HUES6 (cell line): ENCODE measurements around the gene C17orf75.

Experiments
- H3K27ac ChIP-seq: 2 replicates; pipeline ENCODE4 v1.7.0; 2013; ENCODE audit warnings: low read depth, mild to moderate bottlenecking, low read length, inconsistent platforms
- H3K27me3 ChIP-seq: 2 replicates; pipeline ENCODE4 v1.6.1; 2013; ENCODE audit warnings: low read length; ENCODE audit not compliant: control insufficient read depth, insufficient read depth
- H3K36me3 ChIP-seq: 2 replicates; pipeline ENCODE4 v1.6.1; 2013; ENCODE audit warnings: low read length; ENCODE audit not compliant: control insufficient read depth, insufficient read depth
- H3K4me1 ChIP-seq: 2 replicates; pipeline ENCODE4 v1.6.1; 2013; ENCODE audit warnings: low read length; ENCODE audit not compliant: control insufficient read depth, insufficient read depth
- H3K4me3 ChIP-seq: 2 replicates; pipeline ENCODE4 v1.5.1; 2013; ENCODE audit warnings: low read depth, low read length
- H3K9ac ChIP-seq: one replicate; pipeline ENCODE4 v1.6.1; 2013; ENCODE audit warnings: mild to moderate bottlenecking, low read length
- H3K9me3 ChIP-seq: 2 replicates; pipeline ENCODE4 v1.6.1; 2013; ENCODE audit warnings: low read depth, low read length; ENCODE audit not compliant: control insufficient read depth, insufficient read depth

Gene C17orf75

DNA sequence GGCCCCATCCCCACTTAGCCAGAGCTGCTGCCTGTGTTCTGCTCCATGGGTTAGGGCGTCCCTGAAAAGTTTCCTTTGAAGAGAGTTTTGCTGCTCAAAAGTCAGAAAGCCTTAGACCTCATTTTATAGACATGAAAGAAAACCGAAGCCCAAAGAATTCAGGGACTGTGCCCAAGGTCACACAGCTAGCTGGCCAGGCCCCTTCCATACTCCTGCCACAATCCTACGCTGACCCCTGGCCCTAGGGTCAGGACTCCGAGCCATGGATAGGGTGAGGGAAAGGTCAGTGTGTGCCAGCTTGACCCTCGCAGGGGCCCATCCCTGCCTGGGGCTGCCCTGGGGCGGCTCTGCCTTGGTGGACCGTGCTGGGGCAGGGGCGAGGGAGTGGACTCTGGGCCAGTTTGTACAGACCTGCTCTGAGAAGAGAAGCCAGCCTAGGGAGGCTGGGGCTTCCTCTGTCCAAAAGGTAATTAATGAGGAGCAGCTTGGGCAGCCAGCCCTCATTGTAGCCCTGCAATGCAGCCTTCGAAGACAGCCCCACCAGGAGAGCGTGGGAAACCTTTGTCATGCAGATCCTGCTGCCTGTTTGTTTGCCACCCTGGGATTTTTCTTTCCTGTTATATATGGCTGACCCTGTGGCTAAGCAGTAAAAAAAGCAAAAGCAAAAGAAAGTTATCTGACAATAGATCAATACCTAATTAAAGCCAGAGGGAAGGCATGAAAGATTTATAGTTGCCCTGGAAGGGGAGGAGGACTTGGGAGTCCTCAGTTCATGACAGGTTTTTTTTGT is 38.9 kb downstream of the C17orf75 start:
- H3K9ac ChIP-seq = peak overlapping the region; percentile 55
- no peaks in the 10 kb centered on the region for H3K36me3 ChIP-seq
- H3K27me3 ChIP-seq = no peaks in the 10 kb centered on the region
- peaks cover 37% of the 10 kb centered on the region for H3K4me1 ChIP-seq
- peak overlapping the region; percentile 34; the same call in 1 of the 2 replicates for H3K4me3 ChIP-seq
- H3K27ac ChIP-seq = peak overlapping the region; percentile 84
- H3K9me3 ChIP-seq = no peaks in the 10 kb centered on the region

DNA sequence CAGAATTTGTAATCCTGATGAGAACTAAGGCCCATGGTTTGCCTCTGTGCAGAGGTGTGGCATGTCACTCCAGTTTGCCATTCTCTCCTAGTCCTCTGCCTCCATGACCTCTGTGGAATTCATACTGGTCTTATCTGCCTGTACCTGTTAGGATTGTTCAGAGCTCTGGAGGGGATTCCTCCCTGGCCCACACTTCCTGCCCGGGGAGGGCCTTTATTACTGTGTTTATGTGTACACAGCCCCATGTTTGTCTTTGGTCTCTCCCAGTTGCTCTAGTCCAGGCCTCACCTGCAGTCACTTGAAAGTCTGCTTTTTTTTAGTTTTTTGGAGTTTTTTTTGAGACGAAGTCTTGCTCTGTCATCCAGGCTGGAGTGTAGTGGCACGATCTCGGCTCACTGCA is 39.9 kb downstream of the C17orf75 start:
- Histone ChIP-seq H3K36me3 (no peaks in the 10 kb centered on the region), H3K27me3 (no peaks in the 10 kb centered on the region), H3K27ac (no peak overlapping the region), H3K4me3 (no peak overlapping the region), H3K9me3 (no peaks in the 10 kb centered on the region), H3K9ac (no peak overlapping the region), H3K4me1 (peaks cover 34% of the 10 kb centered on the region)

DNA sequence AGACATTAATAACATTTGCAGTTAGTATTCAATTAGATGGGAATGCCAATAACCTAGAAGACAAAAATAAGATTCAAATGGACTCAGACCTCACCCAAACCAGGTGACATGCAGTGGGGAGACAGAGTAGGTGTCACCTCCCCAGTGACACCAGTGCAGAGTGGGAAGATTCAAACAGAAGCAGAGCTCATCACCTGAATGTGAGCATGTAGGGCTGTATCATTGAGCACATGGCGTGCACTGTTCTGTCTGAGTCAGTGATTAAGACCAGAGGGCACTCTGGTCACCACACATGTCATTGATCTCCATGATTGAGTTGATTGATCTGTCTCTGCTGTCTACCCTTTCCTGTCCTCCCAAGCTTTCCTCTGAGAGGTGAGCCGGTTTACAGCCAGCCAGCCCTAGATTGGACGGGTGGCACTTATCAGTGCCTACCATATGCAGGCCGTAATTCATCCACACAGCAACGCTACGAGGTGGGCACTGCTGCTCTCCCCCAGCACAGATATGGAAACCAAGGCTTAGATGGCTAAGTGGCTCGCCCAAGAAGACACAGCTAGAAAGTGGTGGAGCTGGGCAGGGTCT is 42.3 kb downstream of the C17orf75 start:
- peaks cover 31% of the 10 kb centered on the region for H3K4me1 ChIP-seq
- no peaks in the 10 kb centered on the region for H3K9me3 ChIP-seq
- H3K4me3 ChIP-seq = no peak overlapping the region
- no peak overlapping the region for H3K27ac ChIP-seq
- H3K27me3 ChIP-seq = no peaks in the 10 kb centered on the region
- H3K36me3 ChIP-seq = no peaks in the 10 kb centered on the region
- no peak overlapping the region for H3K9ac ChIP-seq

DNA sequence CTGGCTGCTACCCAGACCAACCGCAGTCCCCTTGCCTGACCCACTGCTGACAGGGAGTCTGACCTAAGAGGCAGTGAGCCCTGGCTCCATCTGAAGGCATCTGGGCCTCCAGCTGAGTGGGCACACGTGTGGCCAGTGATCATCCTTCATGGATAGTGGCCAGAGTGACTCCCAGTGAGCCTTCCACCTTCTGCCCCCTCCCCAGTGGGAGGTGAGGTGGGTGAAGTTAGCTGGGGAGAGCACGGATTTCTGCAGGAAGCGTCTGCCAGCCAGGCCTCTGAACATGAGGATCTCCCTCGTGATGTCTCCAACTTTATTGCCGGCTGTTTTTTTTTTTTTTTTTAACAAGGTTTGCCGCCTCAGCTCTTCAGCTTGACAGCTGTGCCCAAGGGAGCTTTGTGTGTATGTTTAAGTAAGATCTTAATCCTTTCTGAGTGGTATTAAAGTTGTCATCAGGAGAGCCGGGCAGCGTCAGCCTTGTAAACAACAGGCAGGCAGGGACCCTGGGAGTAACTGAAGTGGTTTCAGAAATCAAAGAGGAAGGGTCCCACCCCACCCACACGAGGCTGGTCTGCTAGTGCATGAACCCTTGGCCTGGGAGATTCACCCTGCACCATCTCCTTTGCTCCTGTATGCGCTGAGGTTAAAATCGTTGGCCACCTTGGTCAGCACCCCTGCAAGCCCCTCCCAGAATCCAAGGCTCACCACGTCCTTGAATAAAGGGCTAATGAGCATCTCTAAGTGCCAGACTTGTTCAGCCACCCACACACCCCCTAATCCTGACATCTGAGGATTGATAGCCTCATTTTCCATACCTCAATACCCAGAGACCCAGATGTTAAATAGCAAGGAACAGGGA is 43.0 kb downstream of the C17orf75 start:
- Histone ChIP-seq H3K4me1 (peaks cover 24% of the 10 kb centered on the region), H3K36me3 (no peaks in the 10 kb centered on the region), H3K9me3 (no peaks in the 10 kb centered on the region), H3K27ac (no peak overlapping the region), H3K9ac (no peak overlapping the region), H3K4me3 (no peak overlapping the region), H3K27me3 (no peaks in the 10 kb centered on the region)

DNA sequence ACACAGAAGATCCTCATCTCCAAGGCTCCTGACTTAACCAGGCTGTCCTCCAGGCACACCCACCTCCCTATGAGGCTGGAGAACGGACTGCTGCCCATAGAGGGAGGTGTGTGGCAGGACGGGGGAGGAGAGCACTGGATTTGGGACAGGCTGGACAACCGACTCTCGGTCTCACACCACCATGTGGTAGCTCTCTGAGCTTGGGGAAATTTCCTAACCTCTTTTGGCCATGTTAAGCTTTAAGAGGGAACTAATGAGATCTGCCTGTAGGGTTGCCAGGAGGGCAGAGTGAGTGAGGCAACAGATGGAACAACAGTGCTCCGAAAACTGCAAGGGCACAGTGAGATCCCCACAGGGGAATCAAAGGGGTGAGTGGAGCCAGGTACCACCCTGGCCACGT is 43.7 kb downstream of the C17orf75 start:
- peaks cover 18% of the 10 kb centered on the region for H3K4me1 ChIP-seq
- H3K27me3 ChIP-seq = no peaks in the 10 kb centered on the region
- H3K27ac ChIP-seq = no peak overlapping the region
- H3K4me3 ChIP-seq = no peak overlapping the region
- no peaks in the 10 kb centered on the region for H3K9me3 ChIP-seq
- no peak overlapping the region for H3K9ac ChIP-seq
- H3K36me3 ChIP-seq = no peaks in the 10 kb centered on the region

DNA sequence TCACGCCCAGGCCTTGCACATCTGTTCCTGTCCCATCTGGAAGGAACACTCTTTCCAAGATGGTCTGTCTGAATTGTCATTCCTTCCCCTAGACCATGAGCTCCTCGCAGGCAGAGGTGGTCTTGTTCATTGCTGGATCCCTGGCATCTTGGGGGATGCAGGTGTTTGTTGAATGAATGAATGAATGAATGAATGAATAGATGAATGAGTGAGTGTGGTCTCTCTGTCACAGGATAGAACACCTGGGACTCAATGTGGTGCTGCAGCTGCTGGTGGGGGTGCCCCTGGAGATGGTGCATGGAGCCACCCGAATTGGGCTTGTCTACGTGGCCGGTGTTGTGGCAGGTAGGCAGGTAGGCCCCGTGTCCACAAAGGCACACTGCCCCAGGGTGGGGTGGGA is 44.1 kb downstream of the C17orf75 start:
- no peak overlapping the region for H3K27ac ChIP-seq
- H3K9me3 ChIP-seq = no peaks in the 10 kb centered on the region
- H3K9ac ChIP-seq = no peak overlapping the region
- no peaks in the 10 kb centered on the region for H3K36me3 ChIP-seq
- no peak overlapping the region for H3K4me3 ChIP-seq
- H3K4me1 ChIP-seq = peaks cover 13% of the 10 kb centered on the region
- H3K27me3 ChIP-seq = no peaks in the 10 kb centered on the region

DNA sequence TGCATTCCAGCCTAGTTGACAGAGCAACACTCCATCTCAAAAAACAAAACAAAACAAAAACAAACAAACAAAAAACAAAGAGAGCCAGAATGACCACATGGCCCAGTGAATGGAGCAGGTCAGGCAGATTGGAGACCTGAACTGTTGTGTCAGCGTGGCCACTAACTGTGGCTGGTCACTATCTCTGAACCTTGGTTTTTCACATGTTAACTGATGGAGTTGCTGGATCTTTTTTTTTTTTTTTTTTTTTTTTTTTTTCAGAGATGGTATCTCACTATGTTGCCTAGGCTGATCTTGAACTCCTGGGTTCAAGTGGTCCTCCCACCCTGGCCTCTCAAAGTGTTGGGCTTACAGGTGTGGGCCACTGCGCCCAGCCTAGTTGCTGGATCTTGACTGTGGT is 44.5 kb downstream of the C17orf75 start:
- Histone ChIP-seq H3K4me1 (peaks cover 10% of the 10 kb centered on the region), H3K9me3 (no peaks in the 10 kb centered on the region), H3K36me3 (no peaks in the 10 kb centered on the region), H3K27ac (no peak overlapping the region), H3K9ac (no peak overlapping the region), H3K27me3 (no peaks in the 10 kb centered on the region), H3K4me3 (no peak overlapping the region)

DNA sequence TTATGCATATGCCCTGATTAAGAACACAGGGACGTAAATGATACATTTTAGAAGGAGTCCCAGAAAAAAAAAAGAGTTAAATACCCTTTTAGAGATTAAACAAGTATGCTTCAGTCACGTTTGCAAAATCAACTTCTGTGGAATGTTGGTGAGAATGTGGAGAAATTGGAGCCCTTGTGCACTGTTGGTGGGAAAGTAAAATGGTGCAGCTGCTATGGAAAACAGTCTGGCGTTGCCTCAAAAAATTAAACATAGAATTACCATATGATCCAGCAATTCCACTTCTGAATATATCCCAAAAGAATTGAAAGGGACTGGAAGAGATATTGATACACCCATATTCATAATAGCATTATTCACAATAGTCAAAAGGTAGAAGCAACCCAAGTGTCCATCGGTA is 49.9 kb downstream of the C17orf75 start:
- Histone ChIP-seq H3K4me3 (no peak overlapping the region), H3K36me3 (no peaks in the 10 kb centered on the region), H3K9ac (no peak overlapping the region), H3K27me3 (no peaks in the 10 kb centered on the region), H3K4me1 (peaks cover 41% of the 10 kb centered on the region), H3K27ac (no peak overlapping the region), H3K9me3 (no peaks in the 10 kb centered on the region)

DNA sequence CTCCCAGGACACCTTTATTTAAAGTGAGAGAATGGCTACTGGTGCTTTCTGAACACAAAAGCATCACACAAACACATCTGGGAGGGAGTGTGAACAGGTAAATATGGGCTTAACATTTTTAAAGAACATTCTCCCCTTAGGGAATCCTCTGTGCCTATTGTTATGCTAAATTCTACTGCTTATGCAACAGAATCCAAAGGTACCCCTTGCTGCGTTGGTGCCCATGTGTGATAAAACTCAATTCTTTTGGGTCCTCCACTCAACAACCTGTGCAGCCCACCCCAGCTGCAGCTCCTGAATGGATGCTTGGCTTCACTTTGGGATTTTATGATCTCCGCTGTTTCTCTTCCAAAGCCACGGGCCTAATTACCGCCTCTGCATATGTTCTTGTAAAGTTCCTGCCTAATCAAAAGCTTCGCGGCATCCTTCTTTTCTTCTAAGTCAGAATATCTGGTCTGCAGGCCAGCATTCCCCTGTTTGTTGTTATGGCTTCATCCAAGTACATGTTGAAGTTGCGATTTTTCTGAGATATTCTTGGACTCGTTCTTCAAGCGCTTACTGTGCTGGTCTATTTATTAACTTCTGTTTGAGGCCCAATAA is 52.4 kb downstream of the C17orf75 start:
- H3K36me3 ChIP-seq = no peaks in the 10 kb centered on the region
- 0 out of 2 replicates have a peak overlapping the region, but pooled peaks have one; percentile 1 for H3K4me3 ChIP-seq
- no peak overlapping the region for H3K9ac ChIP-seq
- H3K9me3 ChIP-seq = no peaks in the 10 kb centered on the region
- H3K4me1 ChIP-seq = peaks cover 45% of the 10 kb centered on the region
- H3K27me3 ChIP-seq = no peaks in the 10 kb centered on the region
- H3K27ac ChIP-seq = peak overlapping the region; percentile 27; the same call in 1 of the 2 replicates

DNA sequence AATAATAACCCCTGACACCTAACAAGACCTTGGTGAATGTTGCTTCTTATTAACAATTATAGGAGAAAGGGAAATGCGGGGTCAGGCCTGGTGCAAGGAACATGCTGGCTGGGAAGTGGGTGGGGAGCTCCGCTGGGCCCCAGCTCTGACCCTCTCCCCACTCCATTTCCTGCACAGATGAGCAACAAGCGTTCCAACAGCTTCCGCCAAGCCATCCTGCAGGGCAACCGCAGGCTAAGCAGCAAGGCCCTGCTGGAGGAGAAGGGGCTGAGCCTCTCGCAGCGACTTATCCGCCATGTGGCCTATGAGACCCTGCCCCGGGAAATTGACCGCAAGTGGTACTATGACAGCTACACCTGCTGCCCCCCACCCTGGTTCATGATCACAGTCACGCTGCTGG is 53.4 kb downstream of the C17orf75 start:
- Histone ChIP-seq H3K36me3 (no peaks in the 10 kb centered on the region), H3K4me3 (no peak overlapping the region), H3K27ac (peak overlapping the region; percentile 27; the same call in 1 of the 2 replicates), H3K4me1 (peaks cover 45% of the 10 kb centered on the region), H3K9ac (no peak overlapping the region), H3K9me3 (no peaks in the 10 kb centered on the region), H3K27me3 (no peaks in the 10 kb centered on the region)
